Neural cell (in vitro differentiated cells): ENCODE data around the gene EHHADH. TPM values are rescaled to one million over a fixed set of nuclear protein-coding genes. Genes with fewer than 3 reads are reported as not detected.

Experiments
- H2AFZ ChIP-seq: fragments of 200-600, 300-800 bp; sonication (generic), shearing (Covaris generic); 2 replicates; pipeline ENCODE4 v1.6.0; 2014; ENCODE audit warnings: low read depth, mild to moderate bottlenecking, antibody characterized with exemption, low read length, moderate library complexity
- H3F3A ChIP-seq: fragments of 200-600 bp; shearing (Covaris generic); 2 replicates; pipeline ENCODE4 v1.6.1; 2016; ENCODE audit warnings: mild to moderate bottlenecking, moderate library complexity, mixed read lengths, antibody characterized with exemption, low read length; ENCODE audit not compliant: insufficient read depth, poor library complexity, severe bottlenecking
- H3K27ac ChIP-seq: fragments of 200-600, 300-800 bp; sonication (generic), shearing (Covaris generic); 2 replicates; pipeline ENCODE4 v1.5.1; 2014; ENCODE audit warnings: mild to moderate bottlenecking, low read length, moderate library complexity
- H3K27me3 ChIP-seq: fragments of 300-800, 200-600 bp; sonication (generic), shearing (Covaris generic); 2 replicates; pipeline ENCODE4 v1.6.0; 2014; ENCODE audit warnings: mild to moderate bottlenecking, low read depth, low read length, moderate library complexity; ENCODE audit not compliant: insufficient read depth
- H3K36me3 ChIP-seq: fragments of 300-800, 200-600 bp; sonication (generic), shearing (Covaris generic); 2 replicates; pipeline ENCODE4 v1.5.1; 2014; ENCODE audit warnings: mild to moderate bottlenecking, antibody characterized with exemption, low read length, moderate library complexity; ENCODE audit not compliant: insufficient read depth
- H3K4me2 ChIP-seq: fragments of 300-800, 200-600 bp; sonication (generic), shearing (Covaris generic); 2 replicates; pipeline ENCODE4 v1.6.0; 2014; ENCODE audit warnings: mild to moderate bottlenecking, low read length
- H3K4me3 ChIP-seq: fragments of 300-800, 200-600 bp; sonication (generic), shearing (Covaris generic); 2 replicates; pipeline ENCODE4 v1.5.1; 2014; ENCODE audit warnings: mild to moderate bottlenecking, low read length, moderate library complexity
- H3K79me2 ChIP-seq: fragments of 200-600 bp; shearing (Covaris generic); replicated peaks from 2 replicates; pipeline ENCODE4 v1.6.0; 2014; ENCODE audit warnings: mild to moderate bottlenecking, low read length, moderate library complexity; ENCODE audit not compliant: insufficient read depth
- H3K9ac ChIP-seq: fragments of 300-800, 200-600 bp; sonication (generic), shearing (Covaris generic); 2 replicates; pipeline ENCODE4 v1.6.1; 2016; ENCODE audit warnings: mild to moderate bottlenecking, low read length, mixed read lengths
- H3K9me2 ChIP-seq: fragments of 200-600 bp; shearing (Covaris generic); 2 replicates; pipeline ENCODE4 v1.6.1; 2016; ENCODE audit warnings: mild to moderate bottlenecking, low read length, mixed read lengths; ENCODE audit not compliant: insufficient read depth
- H3K9me3 ChIP-seq: fragments of 200-600, 300-800 bp; sonication (generic), shearing (Covaris generic); 2 replicates; pipeline ENCODE4 v1.6.1; 2016; ENCODE audit warnings: mild to moderate bottlenecking, mixed run types, low read length, moderate library complexity, mixed read lengths
- H4K20me1 ChIP-seq: fragments of 200-600 bp; shearing (Covaris generic); 2 replicates; pipeline ENCODE4 v1.6.1; 2016; ENCODE audit warnings: mild to moderate bottlenecking, mixed run types; ENCODE audit not compliant: insufficient read depth
- CTCF ChIP-seq: fragments of 450-650 bp; IDR thresholded peaks from 2 replicates; pipeline ENCODE4 v1.5.1; 2014; ENCODE audit warnings: antibody characterized with exemption, mild to moderate bottlenecking, moderate library complexity; ENCODE audit not compliant: poor library complexity, severe bottlenecking
- EP300 ChIP-seq: fragments of 450-650 bp; conservative IDR thresholded peaks from 2 replicates; pipeline ENCODE4 v1.6.1; 2014; ENCODE audit warnings: antibody characterized with exemption, mild to moderate bottlenecking, moderate library complexity; ENCODE audit not compliant: poor library complexity, severe bottlenecking
- EZH2 ChIP-seq: fragments of 200-600, 300-800 bp; shearing (Covaris generic), sonication (generic); IDR thresholded peaks from 2 replicates; pipeline ENCODE4 v1.6.1; 2014; ENCODE audit warnings: antibody characterized with exemption, low read length, borderline replicate concordance, mild to moderate bottlenecking; ENCODE audit not compliant: insufficient read depth, poor library complexity, severe bottlenecking
- MXI1 ChIP-seq: fragments of 450-650 bp; conservative IDR thresholded peaks from 2 replicates; pipeline ENCODE4 v1.6.1; 2014; ENCODE audit warnings: antibody characterized with exemption, mild to moderate bottlenecking; ENCODE audit not compliant: poor library complexity, severe bottlenecking
- POLR2AphosphoS5 ChIP-seq: IDR thresholded peaks from 2 replicates; pipeline ENCODE4 v1.6.1; 2012
- RAD21 ChIP-seq: fragments of 450-650 bp; conservative IDR thresholded peaks from 2 replicates; pipeline ENCODE4 v1.6.1; 2014; ENCODE audit warnings: antibody characterized with exemption, mild to moderate bottlenecking, moderate library complexity
- SMC3 ChIP-seq: fragments of 450-650 bp; conservative IDR thresholded peaks from 2 replicates; pipeline ENCODE4 v1.6.1; 2014; ENCODE audit warnings: antibody characterized with exemption, mild to moderate bottlenecking, moderate library complexity; ENCODE audit not compliant: poor library complexity
- TAF1 ChIP-seq: IDR thresholded peaks from 2 replicates; pipeline ENCODE4 v1.6.1; 2012; ENCODE audit warnings: low read depth
- polyA plus RNA-seq: library from polyadenylated mRNA; depleted of rRNA; stranded (reverse); fragments of >200 nt; gene quantifications from 2 replicates; pipeline ENCODE4 v1.2.3, GENCODE V29; 2014
- TF ChIP-seq, protein P1 (sequence below): IDR thresholded peaks from 2 replicates; pipeline ENCODE4 v1.6.1; 2012; ENCODE audit warnings: borderline replicate concordance

EHHADH gene
- polyA plus RNA-seq, 1 donor from 2014 or later, result 2.0 TPM

DNA sequence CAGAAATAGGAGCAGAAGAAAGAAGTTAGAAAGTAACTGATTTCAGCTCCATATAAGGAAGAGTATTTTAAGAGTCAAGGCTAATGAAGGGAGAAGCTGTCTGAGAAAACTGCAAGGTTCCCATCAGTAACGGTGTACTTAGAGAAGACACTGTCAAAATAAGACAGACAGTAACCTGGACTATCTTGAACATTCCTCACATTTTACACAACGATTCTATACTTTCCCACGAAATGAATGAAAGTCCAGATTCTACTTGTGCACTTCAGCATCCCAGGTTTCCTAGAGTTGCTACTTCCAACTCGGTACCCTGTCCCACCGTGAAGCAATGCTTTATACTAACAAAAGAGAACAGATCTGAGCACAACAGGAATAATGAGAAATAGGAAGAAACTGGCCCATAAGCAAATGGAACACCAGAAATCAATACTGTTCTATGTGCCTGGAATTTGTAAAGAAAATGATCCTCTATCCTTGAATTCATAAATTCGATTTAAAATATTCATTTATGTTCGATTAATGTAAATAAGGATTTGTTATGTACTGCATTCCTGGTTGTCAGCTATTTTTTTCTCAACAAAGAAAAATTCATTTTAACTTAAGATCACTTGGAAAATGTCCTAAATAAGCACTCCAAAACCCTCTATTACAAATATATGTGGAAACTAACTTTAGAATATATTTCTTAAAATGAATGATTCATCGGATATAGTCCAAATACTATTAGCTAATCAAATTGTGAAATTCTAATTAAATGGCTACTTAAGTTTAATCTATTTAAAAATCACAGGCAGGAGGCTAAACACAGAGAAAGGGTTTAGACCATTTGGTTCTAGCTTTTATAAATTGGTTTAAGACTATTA is 102.5 kb downstream of the EHHADH start:
- no peak overlapping the region for H2AFZ ChIP-seq
- H3K9ac ChIP-seq, result peak overlapping the region; percentile 72
- peaks cover 29% of the 10 kb centered on the region for H3K27me3 ChIP-seq
- TF ChIP-seq RAD21 (no peak), EP300 (no peak), EZH2 (no peak), TAF1 (no peak), MXI1 (no peak), SMC3 (no peak), POLR2AphosphoS5 (no peak), CTCF (no peak)
- TF ChIP-seq, protein P1, sequence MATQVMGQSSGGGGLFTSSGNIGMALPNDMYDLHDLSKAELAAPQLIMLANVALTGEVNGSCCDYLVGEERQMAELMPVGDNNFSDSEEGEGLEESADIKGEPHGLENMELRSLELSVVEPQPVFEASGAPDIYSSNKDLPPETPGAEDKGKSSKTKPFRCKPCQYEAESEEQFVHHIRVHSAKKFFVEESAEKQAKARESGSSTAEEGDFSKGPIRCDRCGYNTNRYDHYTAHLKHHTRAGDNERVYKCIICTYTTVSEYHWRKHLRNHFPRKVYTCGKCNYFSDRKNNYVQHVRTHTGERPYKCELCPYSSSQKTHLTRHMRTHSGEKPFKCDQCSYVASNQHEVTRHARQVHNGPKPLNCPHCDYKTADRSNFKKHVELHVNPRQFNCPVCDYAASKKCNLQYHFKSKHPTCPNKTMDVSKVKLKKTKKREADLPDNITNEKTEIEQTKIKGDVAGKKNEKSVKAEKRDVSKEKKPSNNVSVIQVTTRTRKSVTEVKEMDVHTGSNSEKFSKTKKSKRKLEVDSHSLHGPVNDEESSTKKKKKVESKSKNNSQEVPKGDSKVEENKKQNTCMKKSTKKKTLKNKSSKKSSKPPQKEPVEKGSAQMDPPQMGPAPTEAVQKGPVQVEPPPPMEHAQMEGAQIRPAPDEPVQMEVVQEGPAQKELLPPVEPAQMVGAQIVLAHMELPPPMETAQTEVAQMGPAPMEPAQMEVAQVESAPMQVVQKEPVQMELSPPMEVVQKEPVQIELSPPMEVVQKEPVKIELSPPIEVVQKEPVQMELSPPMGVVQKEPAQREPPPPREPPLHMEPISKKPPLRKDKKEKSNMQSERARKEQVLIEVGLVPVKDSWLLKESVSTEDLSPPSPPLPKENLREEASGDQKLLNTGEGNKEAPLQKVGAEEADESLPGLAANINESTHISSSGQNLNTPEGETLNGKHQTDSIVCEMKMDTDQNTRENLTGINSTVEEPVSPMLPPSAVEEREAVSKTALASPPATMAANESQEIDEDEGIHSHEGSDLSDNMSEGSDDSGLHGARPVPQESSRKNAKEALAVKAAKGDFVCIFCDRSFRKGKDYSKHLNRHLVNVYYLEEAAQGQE, result no peak
- no peaks in the 10 kb centered on the region for H3K9me3 ChIP-seq
- H3F3A ChIP-seq, result no peaks in the 10 kb centered on the region
- no peaks in the 10 kb centered on the region for H3K9me2 ChIP-seq
- no peak overlapping the region for H3K27ac ChIP-seq
- H3K4me2 ChIP-seq, result peak overlapping the region; percentile 47
- no peaks in the 10 kb centered on the region for H3K36me3 ChIP-seq
- H4K20me1 ChIP-seq, result no peaks in the 10 kb centered on the region
- no peaks in the 10 kb centered on the region for H3K79me2 ChIP-seq
- H3K4me3 ChIP-seq, result peak overlapping the region; percentile 81

DNA sequence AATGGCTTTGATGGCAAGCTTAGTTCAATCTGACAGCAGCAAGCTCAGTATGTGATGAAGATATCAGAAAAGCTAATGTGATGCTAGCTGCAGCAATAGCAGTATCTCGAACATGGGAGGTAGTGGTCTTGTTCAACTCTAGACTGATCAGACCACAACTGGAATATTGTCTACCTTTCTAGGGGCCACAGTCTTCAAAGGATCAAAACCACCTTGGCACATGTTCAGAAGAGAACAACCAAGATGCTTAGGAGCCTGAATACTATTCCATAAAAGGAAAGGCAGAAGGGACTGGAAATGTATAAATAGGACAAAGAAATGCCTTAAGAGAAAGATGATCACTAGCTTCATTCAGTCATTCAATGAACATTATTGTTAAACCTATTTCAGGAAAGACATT is 103.3 kb downstream of the EHHADH start:
- Histone ChIP-seq H3F3A (no peaks in the 10 kb centered on the region), H2AFZ (no peak overlapping the region), H3K4me2 (peak overlapping the region; percentile 47), H3K36me3 (no peaks in the 10 kb centered on the region), H3K27ac (no peak overlapping the region), H3K9me3 (no peaks in the 10 kb centered on the region), H3K27me3 (peaks cover 29% of the 10 kb centered on the region), H3K4me3 (peak overlapping the region; percentile 81), H3K9me2 (no peaks in the 10 kb centered on the region), H3K9ac (no peak overlapping the region), H4K20me1 (no peaks in the 10 kb centered on the region), H3K79me2 (no peaks in the 10 kb centered on the region)
- TF ChIP-seq TAF1 (no peak), RAD21 (no peak), EP300 (no peak), EZH2 (no peak), CTCF (no peak), MXI1 (no peak), SMC3 (no peak), POLR2AphosphoS5 (no peak)
- TF ChIP-seq, protein P1, result no peak
